Fibroblast of villous mesenchyme (primary cell): ENCODE measurements around the gene GCN1. TPM values are rescaled to one million over a fixed set of nuclear protein-coding genes. Genes with fewer than 3 reads are reported as not detected.
A peak's percentile ranks its signal among the peaks of the same experiment; 100 is the strongest.

Experiments used
- DNase-seq: peaks from one replicate; pipeline ENCODE4 v3.0.0-alpha.2; 2010; ENCODE audit warnings: low read depth
- H3K4me3 ChIP-seq: 2 replicates; pipeline ENCODE4 v1.5.1; 2011; ENCODE audit warnings: low read depth, mild to moderate bottlenecking, low read length
- CTCF ChIP-seq: IDR thresholded peaks from 2 replicates; pipeline ENCODE4 v1.5.1; 2012; ENCODE audit warnings: low read depth, mild to moderate bottlenecking, low read length; ENCODE audit not compliant: insufficient read depth
- total RNA-seq: library from RNA; depleted of rRNA; stranded (reverse); fragments of >200 nt; gene quantifications from 2 replicates; pipeline ENCODE4 v1.2.3, GENCODE V29; 2012

The GCN1 gene
- total RNA-seq, 1 donor, result 210 TPM

DNA sequence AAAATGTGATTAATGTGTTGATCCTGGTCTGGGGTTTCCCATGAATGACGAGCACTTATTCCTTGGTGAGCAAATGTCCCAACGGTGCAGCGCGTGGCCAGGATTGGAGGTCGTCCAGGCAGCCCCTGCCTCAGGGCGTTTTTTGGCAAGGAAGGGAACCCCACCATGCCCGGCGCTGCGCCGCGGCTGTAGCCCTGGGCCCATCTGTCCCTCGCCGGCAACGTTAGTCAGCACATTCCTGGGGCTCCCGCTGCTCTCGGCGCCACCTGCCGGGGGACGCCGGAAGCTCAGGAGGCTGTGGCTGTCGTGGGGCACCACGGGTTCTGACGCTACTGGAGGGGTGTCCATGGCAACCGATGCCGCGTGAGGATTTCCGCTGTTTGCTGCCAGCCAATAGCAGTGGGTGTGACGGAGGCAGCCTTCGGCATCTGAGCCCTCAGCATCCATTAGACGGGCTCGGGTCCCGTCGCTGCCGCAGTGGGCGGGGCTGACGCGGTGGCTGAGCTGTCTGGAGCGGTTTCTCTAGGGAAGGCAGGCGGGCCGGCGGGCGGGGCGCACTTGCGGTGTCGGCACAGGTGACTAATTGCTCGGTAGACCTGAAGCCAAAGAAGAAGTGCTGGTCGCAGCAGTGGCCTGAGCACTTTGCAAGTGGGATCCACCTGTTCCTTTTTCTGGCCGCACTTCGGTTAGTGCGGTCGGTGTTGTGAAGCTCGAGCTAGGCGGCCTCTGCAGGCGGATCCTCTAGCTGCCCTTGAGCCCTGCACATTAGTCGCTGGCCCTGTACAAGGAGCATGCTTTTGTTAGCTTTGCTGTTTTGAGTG, 107.5 kb downstream of the GCN1 start:
- H3K4me3 ChIP-seq, result peak overlapping the region; percentile 51
- TF ChIP-seq CTCF, result peak; percentile 98
- peak; percentile 98 for DNase-seq

DNA sequence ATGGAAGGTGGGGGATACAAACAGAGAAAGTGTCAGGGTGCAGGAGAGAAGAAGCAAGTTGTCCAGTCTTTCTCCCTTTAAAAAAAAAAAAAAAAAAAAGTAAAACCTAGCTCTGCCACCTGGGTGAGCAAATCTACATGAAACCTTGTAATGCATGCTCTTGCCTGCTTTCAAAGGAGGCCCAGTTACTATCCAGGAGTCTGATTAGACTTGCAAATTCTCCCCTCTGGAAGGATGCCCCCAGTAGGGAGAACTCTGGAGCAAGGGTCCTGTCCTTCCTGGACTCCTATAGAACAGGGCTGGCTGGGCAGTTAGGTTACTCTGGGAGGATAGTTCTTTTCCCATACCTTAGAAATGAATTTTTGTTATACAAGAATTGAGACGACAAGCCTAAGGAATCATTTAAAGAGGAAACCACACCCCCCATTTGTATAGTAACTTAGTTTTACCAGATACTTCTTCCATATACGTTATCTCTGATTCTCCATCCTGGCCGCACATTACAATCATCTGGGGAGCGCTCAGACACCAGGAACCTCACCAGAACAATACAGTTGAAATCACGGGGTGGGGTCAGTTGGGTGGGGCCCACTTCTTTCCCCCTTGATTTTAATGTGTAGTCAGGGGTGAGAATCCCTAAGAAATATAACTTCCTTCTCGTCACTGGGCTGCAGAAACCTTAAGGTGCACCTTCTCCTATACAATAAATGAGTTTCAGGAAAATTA, 108.4 kb downstream of the GCN1 start:
- no peak for TF ChIP-seq CTCF
- H3K4me3 ChIP-seq, result no peak overlapping the region
- no peak for DNase-seq

DNA sequence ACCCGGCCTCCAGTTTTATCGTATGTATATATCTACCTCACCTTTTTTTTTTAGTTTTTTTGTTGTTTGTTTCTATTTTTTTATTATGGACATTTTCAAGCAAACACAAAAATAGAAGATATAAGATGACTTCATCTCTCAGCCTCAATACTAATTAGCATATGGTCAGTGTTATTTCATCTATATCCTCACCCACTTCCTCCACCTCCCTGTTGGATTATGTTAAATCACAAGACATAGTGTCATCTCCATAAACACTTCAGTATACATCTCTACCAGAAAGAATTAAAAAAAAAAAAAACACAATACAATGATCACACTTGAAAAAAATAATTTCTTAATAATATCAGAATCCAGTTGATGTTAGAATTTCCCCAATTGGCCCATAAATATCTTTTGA, 112.9 kb downstream of the GCN1 start:
- H3K4me3 ChIP-seq, result no peak overlapping the region
- no peak for DNase-seq
- no peak for TF ChIP-seq CTCF

DNA sequence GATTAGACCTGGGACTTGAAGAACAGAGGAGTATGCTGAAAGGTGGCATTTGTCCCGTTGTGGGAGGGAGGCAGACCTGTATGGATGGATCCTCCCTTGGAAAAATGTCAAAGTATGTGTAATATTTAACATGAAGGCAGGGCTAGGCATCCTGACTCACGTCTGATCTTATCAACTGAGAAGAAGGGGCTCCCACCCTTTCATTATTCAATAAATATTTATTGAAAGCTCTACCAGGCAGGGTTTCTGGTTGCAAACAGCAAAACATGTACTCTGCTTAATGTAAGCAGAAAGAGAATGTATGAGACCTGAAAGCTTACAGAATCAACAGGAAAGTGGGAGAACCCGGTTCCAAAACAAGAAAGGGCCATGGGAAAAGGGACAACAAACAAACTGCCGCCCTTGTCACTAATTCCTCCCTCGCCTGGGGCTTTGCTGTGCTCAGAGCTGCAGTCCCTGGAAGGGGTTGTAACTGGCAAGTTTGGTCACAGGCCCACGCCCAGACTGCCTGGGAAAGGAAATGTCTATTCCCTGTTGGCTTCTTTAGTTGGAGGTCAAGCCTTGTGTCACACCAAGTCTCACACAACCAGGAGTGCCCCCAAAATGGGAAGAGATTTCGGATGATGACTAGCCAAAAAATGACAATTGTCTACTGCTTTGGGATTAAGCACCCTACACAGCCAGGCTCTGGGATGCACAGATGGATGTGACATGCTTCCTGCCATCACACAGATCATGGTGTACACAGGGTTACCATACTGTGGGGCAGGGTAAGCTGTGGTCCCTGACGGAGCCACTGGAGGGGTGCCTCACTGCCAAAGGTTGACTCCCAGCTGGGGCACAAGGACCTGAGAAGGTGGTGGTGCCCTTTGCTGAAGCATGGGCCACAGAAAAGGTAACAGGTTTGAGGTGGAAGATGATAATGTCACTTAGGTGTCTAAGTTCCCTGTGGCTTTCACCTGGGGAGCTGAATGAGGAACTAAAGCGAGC, 114.8 kb downstream of the GCN1 start:
- peak; percentile 8 for DNase-seq
- H3K4me3 ChIP-seq, result no peak overlapping the region
- no peak for TF ChIP-seq CTCF

DNA sequence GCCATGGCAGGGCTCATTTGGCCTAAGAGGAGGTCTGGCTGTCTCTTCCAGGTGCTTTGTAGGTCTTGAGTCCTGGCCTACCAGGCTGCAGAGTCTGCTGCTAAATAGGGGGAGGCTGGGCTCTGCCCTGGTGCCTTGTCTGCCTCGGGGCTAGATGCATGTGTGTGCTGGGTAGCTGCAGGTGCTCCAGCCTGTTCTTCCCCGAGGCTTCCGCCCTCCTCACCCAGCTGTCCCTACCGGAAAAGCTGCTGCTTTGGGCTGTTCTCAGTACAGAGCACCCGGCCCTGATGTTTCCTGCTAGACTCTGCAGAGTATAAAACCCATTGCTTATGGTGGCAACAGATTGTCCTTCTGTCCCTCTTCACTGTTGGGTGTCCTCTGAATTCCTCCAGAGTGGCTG, 115.6 kb downstream of the GCN1 start:
- DNase-seq, result no peak
- H3K4me3 ChIP-seq, result no peak overlapping the region
- no peak for TF ChIP-seq CTCF

DNA sequence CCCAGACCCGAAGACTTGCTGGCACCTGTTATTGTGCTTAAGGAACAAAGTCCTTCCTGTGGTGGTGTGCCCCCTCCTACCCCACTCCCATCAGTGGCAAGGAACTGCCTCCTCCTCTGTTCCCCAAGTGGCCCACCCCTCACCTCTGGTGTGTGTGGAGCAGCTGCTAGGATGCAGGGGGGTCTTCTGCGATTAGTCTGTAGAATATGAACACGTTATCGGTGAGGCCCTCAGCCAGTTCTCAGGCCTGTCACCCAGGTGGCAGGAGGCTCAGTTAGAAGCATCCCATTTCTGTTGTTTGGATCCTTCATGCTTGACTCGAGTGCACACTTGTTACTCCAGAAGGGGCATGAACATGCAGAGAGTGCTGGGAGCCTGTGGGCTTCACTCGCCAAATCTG, 117.3 kb downstream of the GCN1 start:
- no peak overlapping the region for H3K4me3 ChIP-seq
- no peak for TF ChIP-seq CTCF
- no peak for DNase-seq
